ENCODE measurements around the gene ZRANB3. TPM values are rescaled to one million over a fixed set of nuclear protein-coding genes. Genes with fewer than 3 reads are reported as not detected.

The ZRANB3 gene
- total and polyA plus RNA-seq, 2 donors (not counting 3 experiments of a cell fraction or from before 2014, with no cell fraction given): 2.2 to 6.0 TPM

DNA sequence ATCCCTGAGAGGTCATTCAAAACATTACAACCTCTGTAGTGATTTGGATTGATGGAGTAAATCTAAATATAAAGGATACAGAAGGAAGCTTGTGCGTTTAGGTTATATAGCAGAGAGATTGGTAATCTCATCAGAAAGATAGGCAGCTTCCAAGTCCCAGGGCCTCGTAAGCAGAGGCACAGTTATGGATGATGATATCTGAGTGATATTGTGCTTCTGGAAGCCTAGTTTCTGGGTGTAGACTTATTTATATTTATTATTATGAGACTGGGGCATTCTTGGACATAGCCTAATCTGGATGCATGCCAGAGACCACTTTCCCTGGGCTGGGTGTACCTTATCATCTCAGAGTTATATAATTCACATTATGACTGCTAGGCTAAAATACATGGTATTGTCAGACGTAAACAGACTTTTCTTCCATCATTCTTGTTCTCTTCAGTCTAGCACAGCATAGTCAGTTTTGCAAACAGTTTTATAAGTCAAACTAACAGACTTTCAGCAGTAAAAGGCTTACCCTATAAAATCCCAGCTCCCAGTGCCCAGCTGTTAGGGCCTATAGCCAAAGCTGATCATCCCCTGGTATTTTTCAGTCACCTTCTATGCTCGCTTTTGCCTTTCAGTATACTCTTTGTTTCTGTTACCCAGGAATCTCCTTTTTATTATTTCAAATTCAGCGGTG, 431.1 kb downstream of the ZRANB3 start:
- DNase-seq (ENCODE audit: low read depth, low spot score) (no peak), FAIRE-seq (no peak)
- CTCF ChIA-PET: no interaction called here
- Histone ChIP-seq H2AFZ (ENCODE audit: low read depth, low read length) (no peak overlapping the region), H3K79me2 (ENCODE audit: control insufficient read depth, insufficient read depth, low read length) (no peaks in the 10 kb centered on the region), H3K27ac (ENCODE audit: insufficient read depth, low read depth, low read length) (no peak overlapping the region), H3K9ac (replicated peaks; ENCODE audit: extremely low read depth, insufficient read depth, low read length) (no peak overlapping the region), H3K4me1 (ENCODE audit: control insufficient read depth, extremely low read depth, insufficient read depth, low read length) (no peaks in the 10 kb centered on the region), H3K4me3 (replicated peaks in 1 of 3; ENCODE audit: insufficient read depth in 1 of 3, low read depth in 1 of 3, low read length in 3 of 3) (no peak overlapping the region), H3K9me1 (replicated peaks; ENCODE audit: control insufficient read depth, extremely low read depth, insufficient read depth, low read length) (no peaks in the 10 kb centered on the region), H3K4me2 (ENCODE audit: insufficient read depth, low read length) (no peak overlapping the region), H3K27me3 (ENCODE audit: control insufficient read depth in 2 of 2, insufficient read depth in 2 of 2, low read length in 2 of 2) (no peaks in the 10 kb centered on the region), H3K9me3 (replicated peaks; ENCODE audit: control insufficient read depth, insufficient read depth, low read length) (no peaks in the 10 kb centered on the region), H3K36me3 (ENCODE audit: control insufficient read depth in 2 of 2, extremely low read depth in 1 of 2, insufficient read depth in 2 of 2, low read length in 2 of 2) (no peaks in the 10 kb centered on the region), H4K20me1 (replicated peaks; ENCODE audit: control insufficient read depth, extremely low read depth, insufficient read depth, low read length) (no peaks in the 10 kb centered on the region)
- no TSS peak for BruUV-seq (replicated peaks)
- dilution Hi-C loops (cut with MboI; ENCODE audit: extremely low pct_ligation_motif_present, low sequenced_read_pairs) (no loop called here), intact Hi-C loops (cut with micrococcal nuclease) (no loop called here)
- POLR2A ChIA-PET: no interaction called here
- TF ChIP-seq JUN (IDR thresholded peaks at IDR 0.05; ENCODE audit: borderline replicate concordance, insufficient read depth, insufficient read length, low read depth): no peak

DNA sequence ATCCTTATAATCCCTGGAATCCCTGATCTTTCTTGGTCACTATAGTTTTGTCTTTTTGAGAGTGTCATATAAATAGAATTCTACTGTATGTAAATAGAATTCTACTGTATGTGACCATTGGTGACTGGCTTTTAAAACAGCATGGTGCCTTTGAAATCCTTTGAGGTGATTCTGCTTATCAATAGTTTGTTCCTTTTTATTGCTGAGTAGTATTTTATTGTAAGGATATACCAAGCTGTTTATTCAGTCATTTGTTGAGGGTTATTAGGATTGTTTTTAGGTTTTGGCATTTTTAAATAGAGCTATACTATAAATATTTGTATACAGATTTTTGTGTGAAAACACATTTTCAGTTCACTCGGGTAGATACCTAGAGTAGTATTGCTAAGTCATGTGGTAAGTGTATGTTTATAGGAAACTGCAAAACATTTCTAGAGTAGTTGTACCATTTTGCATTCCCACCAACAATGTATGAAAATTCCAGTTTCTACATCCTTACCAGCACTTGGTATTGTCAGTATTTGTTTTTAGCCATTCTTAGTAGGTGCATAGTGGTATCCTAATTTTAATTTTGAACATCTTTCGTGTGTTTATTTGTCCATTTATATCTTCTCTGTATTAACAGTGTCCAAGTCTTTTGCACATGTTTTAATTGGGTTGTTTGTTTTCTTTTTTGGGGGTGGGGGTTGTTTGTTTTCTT, 433.3 kb downstream of the ZRANB3 start:
- FAIRE-seq (no peak), DNase-seq (ENCODE audit: low read depth, low spot score) (no peak)

More for the DNA sequence above, 433.3 kb downstream of the ZRANB3 start:
- H3K36me3 ChIP-seq (ENCODE audit: control insufficient read depth in 2 of 2, extremely low read depth in 1 of 2, insufficient read depth in 2 of 2, low read length in 2 of 2): peaks cover 2 to 13% of the 10 kb centered on the region in 2 experiments
- H3K4me1 ChIP-seq (ENCODE audit: control insufficient read depth, extremely low read depth, insufficient read depth, low read length): no peaks in the 10 kb centered on the region
- no peaks in the 10 kb centered on the region for H3K27me3 ChIP-seq (ENCODE audit: control insufficient read depth in 2 of 2, insufficient read depth in 2 of 2, low read length in 2 of 2)
- ChIA-PET CTCF (no interaction called here), POLR2A (no interaction called here)
- no peak overlapping the region for H2AFZ ChIP-seq (ENCODE audit: low read depth, low read length)
- no peak overlapping the region for H3K9ac ChIP-seq (replicated peaks; ENCODE audit: extremely low read depth, insufficient read depth, low read length)
- no peaks in the 10 kb centered on the region for H3K9me3 ChIP-seq (replicated peaks; ENCODE audit: control insufficient read depth, insufficient read depth, low read length)
- no peaks in the 10 kb centered on the region for H3K79me2 ChIP-seq (ENCODE audit: control insufficient read depth, insufficient read depth, low read length)
- no TSS peak for BruUV-seq (replicated peaks)
- no peak overlapping the region for H3K4me2 ChIP-seq (ENCODE audit: insufficient read depth, low read length)
- H3K9me1 ChIP-seq (replicated peaks; ENCODE audit: control insufficient read depth, extremely low read depth, insufficient read depth, low read length): no peaks in the 10 kb centered on the region
- H3K4me3 ChIP-seq (replicated peaks in 1 of 3; ENCODE audit: insufficient read depth in 1 of 3, low read depth in 1 of 3, low read length in 3 of 3): no peak overlapping the region
- intact Hi-C loops (cut with micrococcal nuclease): no loop called here
- H4K20me1 ChIP-seq (replicated peaks; ENCODE audit: control insufficient read depth, extremely low read depth, insufficient read depth, low read length): no peaks in the 10 kb centered on the region
- TF ChIP-seq FOS (IDR thresholded peaks at IDR 0.05; ENCODE audit: borderline replicate concordance, insufficient read depth, low read length) (no peak), POLR2A (IDR thresholded peaks at IDR 0.05; ENCODE audit: low read depth, low read length) (no peak), GATA2 (IDR thresholded peaks at IDR 0.05; ENCODE audit: insufficient read depth, insufficient read length, low read depth, low read length) (no peak), EZH2 (IDR thresholded peaks at IDR 0.05; ENCODE audit: borderline replicate concordance, low read depth, low read length, severe bottlenecking) (no peak), POLR2AphosphoS5 (IDR thresholded peaks at IDR 0.05; ENCODE audit: insufficient read depth, low read depth, low read length) (no peak), JUN (IDR thresholded peaks at IDR 0.05; ENCODE audit: borderline replicate concordance, insufficient read depth, insufficient read length, low read depth) (no peak), MYC (IDR thresholded peaks at IDR 0.05; ENCODE audit: low read depth, low read length) (no peak)
- TF ChIP-seq, protein P1, sequence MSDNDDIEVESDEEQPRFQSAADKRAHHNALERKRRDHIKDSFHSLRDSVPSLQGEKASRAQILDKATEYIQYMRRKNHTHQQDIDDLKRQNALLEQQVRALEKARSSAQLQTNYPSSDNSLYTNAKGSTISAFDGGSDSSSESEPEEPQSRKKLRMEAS (IDR thresholded peaks at IDR 0.05; ENCODE audit: insufficient read depth, insufficient read length): no peak
- TF ChIP-seq, protein P2, sequence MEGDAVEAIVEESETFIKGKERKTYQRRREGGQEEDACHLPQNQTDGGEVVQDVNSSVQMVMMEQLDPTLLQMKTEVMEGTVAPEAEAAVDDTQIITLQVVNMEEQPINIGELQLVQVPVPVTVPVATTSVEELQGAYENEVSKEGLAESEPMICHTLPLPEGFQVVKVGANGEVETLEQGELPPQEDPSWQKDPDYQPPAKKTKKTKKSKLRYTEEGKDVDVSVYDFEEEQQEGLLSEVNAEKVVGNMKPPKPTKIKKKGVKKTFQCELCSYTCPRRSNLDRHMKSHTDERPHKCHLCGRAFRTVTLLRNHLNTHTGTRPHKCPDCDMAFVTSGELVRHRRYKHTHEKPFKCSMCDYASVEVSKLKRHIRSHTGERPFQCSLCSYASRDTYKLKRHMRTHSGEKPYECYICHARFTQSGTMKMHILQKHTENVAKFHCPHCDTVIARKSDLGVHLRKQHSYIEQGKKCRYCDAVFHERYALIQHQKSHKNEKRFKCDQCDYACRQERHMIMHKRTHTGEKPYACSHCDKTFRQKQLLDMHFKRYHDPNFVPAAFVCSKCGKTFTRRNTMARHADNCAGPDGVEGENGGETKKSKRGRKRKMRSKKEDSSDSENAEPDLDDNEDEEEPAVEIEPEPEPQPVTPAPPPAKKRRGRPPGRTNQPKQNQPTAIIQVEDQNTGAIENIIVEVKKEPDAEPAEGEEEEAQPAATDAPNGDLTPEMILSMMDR (IDR thresholded peaks at IDR 0.05; ENCODE audit: extremely low read depth in 1 of 2, insufficient read depth in 1 of 2, low read depth in 1 of 2, low read length in 2 of 2): no peak
- no peak overlapping the region for H3K27ac ChIP-seq (ENCODE audit: insufficient read depth, low read depth, low read length)
- dilution Hi-C loops (cut with MboI; ENCODE audit: extremely low pct_ligation_motif_present, low sequenced_read_pairs): no loop called here

Data from endothelial cell of umbilical vein (primary cell).